KG1 (cell line): ENCODE data around the gene TRAF3.
"Not testable (repeated sequence)": the region's sequence is repeated elsewhere in the genome, so short reads cannot be mapped to it uniquely, and the experiment has no call there.

Experiments used
- DNase-seq: peaks from one replicate; lab custom pipeline; 2025; lab: John Stamatoyannopoulos, UW

The TRAF3 gene

GRCh38 chr14:102866982-102867761 lies 89.9 kb downstream of the TRAF3 start:
- DNase-seq: no peak

GRCh38 chr14:102867826-102868580 lies 90.8 kb downstream of the TRAF3 start:
- no peak for DNase-seq

- DNase-seq: no peak
Observed at GRCh38 chr14:102868956-102869547, 91.8 kb downstream of the TRAF3 start.

GRCh38 chr14:102870246-102870645 lies 93.0 kb downstream of the TRAF3 start:
- no peak for DNase-seq

GRCh38 chr14:102870994-102871831 lies 94.0 kb downstream of the TRAF3 start:
- DNase-seq: no peak

- DNase-seq: no peak
Observed at GRCh38 chr14:102872020-102872419, 94.8 kb downstream of the TRAF3 start.

GRCh38 chr14:102873131-102873530 lies 95.9 kb downstream of the TRAF3 start:
- DNase-seq: no peak

- DNase-seq: no peak
Observed at GRCh38 chr14:102873546-102874061, 96.4 kb downstream of the TRAF3 start.

- no peak for DNase-seq
Observed at GRCh38 chr14:102875652-102876051, 98.4 kb downstream of the TRAF3 start.

- not testable (repeated sequence) for DNase-seq
Observed at GRCh38 chr14:102877511-102877910, 100.3 kb downstream of the TRAF3 start.

- no peak for DNase-seq
Observed at GRCh38 chr14:102878174-102878969, 101.1 kb downstream of the TRAF3 start.

- DNase-seq: no peak
Observed at GRCh38 chr14:102878970-102879460, 101.8 kb downstream of the TRAF3 start.

GRCh38 chr14:102882226-102882906 lies 105.1 kb downstream of the TRAF3 start:
- no peak for DNase-seq

GRCh38 chr14:102883089-102883541 lies 105.9 kb downstream of the TRAF3 start:
- DNase-seq: no peak

GRCh38 chr14:102883554-102883953 lies 106.3 kb downstream of the TRAF3 start:
- no peak for DNase-seq

GRCh38 chr14:102885737-102886447 lies 108.6 kb downstream of the TRAF3 start:
- no peak for DNase-seq

- no peak for DNase-seq
Observed at GRCh38 chr14:102888748-102889147, 111.5 kb downstream of the TRAF3 start.

- no peak for DNase-seq
Observed at GRCh38 chr14:102889615-102890014, 112.4 kb downstream of the TRAF3 start.

- no peak for DNase-seq
Observed at GRCh38 chr14:102891111-102891510, 113.9 kb downstream of the TRAF3 start.
